Activated CD4-positive, alpha-beta T cell treated with anti-CD3 and anti-CD28 coated beads, Interleukin-2, amount 50 U/mL, for 24 hours (primary cell): ENCODE results near the gene PLEKHA8.

Source experiments
- DNase-seq, 2 donors: peaks; one replicate each; pipeline ENCODE4 v3.0.0-alpha.2; 2020; ENCODE audit warnings: low read depth in 1 of 2, low spot score in 1 of 2

PLEKHA8 gene, protein sequence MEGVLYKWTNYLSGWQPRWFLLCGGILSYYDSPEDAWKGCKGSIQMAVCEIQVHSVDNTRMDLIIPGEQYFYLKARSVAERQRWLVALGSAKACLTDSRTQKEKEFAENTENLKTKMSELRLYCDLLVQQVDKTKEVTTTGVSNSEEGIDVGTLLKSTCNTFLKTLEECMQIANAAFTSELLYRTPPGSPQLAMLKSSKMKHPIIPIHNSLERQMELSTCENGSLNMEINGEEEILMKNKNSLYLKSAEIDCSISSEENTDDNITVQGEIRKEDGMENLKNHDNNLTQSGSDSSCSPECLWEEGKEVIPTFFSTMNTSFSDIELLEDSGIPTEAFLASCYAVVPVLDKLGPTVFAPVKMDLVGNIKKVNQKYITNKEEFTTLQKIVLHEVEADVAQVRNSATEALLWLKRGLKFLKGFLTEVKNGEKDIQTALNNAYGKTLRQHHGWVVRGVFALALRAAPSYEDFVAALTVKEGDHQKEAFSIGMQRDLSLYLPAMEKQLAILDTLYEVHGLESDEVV

DNA sequence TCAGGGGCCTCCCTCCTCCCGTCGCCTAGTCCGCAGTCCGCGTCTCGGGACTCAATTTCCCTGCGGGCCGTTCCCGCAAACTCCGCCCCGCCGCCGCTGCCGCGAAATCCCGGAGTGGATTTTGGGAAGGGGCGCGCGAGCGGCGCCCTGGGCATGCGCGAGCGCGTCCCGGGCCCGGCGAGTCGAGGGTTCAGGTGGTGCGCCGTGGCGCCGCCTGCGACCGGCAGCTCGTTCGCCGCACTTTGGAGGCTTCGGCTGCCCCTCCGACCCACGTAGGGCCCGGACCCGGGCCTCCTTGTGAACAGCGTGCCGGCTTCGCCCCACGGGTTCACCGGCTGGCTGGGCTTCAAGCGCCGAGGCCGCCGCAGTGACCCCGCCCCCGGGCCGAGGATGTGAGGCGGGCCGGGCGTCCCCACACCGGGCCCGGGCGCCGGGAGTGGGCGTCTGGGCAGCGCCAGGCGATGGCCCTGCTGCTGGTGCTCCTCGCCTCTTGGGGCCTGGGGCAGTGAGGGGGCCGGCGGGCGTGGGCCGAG is at the start of gene PLEKHA8:
TSS of gene PLEKHA8 (plus strand) at position 197 of the 533 bp plus-strand sequence. CDS start 351 bp downstream, outside the sequence.
- peak; percentile 79 to 84 for DNase-seq

GRCh38 chr7:29980151-29980550 is 48.1 kb upstream of the PLEKHA8 start:
- no peak for DNase-seq

DNA sequence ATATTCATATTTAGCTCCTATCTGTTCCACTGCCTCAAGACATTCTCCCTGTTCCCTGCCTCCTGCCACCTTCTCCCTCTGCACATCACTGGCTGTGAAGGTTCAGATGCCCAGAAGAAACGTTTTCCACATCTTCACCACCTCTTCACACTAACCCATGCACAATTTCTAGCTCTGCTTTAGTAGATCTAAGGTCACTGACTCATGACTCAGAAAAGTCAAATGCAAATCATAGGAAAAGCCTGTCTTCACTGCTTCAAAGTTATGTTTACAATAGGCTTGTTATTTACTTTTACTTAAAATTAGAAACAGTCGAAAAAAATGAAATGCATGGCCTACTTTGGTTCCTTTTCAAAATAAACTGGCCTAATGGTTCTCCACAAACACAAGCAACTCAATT is 41.1 kb upstream of the PLEKHA8 start:
- DNase-seq = no peak

GRCh38 chr7:29987811-29988317 is 40.3 kb upstream of the PLEKHA8 start:
- no peak for DNase-seq

GRCh38 chr7:29988424-29989256 is 39.6 kb upstream of the PLEKHA8 start:
- no peak for DNase-seq

DNA sequence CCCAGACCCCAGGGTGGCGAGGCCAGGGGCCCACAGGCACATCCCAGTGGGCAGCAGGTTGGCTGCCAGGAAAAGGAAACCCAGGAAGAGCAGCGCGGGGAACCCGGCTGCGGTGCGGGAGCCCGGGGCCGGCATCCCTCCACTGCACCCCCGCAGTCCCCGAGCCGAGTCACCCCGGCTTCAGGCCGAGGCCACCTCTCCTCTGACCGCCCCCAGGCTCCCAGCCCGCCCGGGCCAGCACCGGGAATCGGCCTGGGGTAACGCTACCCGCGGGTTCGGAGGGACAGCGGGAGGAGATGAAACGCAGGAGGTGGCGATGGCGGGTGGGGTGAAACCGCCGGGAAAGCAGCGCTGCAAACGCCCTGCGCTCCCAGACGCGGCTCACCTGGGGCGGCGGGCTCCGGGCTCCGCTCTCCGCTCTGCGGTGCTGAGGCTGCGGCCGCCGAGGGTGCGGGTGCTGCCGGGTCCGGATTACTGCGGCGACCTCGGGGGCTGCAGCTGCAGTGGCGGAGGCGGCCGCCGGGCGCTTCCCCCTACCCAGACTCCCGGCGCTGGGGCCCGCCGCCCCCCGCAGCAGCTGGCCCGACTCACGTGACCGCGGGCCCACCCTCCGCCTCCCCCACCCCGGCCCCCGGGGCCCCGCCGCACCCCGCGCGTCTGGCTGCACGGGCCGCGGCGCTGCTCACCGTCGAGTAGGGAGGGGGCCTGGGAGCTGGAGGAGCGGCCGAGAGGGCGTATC is 38.8 kb upstream of the PLEKHA8 start, which contains the start of gene SCRN1:
TSS of gene SCRN1 (minus strand) at position 545 of the 739 bp plus-strand sequence. CDS start 20,734 bp downstream, outside the sequence.
- DNase-seq = no peak

DNA sequence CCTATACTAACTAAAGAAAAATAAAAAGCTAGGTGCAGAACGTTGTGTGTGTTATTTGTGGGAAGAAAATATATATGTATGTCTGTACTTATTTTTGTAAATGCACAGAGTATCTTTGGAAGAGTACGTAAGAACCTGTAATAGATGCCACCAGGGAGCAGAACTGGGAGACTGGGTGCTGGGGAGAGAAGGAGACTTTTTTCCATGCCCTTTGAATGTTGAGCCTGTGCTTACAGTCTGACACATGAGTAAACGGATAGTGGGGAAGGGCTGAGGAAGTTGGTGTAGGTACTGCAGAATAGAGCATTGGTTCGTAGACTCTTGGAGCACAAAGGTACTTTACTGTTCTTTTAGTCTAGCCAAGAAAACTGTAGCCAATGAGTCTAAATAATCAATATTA is 37.3 kb upstream of the PLEKHA8 start:
- no peak for DNase-seq

DNA sequence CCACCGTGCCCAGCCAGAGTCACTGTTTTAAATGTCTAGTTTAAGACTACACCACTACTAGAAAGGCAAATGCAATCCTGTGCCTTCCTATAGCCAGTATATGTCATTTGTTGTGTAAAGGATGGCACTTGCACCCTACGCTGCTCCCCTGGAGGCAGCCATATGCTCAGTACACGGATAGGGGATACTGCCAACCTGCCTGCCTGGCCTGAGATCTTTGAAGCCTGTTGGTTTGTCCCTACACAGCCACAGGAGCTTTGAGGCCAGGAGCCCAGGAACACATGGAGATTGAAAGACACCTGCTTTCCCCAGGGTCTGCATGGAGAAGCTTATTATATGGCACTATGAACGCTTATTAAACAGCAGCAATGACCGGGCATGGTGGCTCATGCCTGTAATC is 36.3 kb upstream of the PLEKHA8 start:
- no peak for DNase-seq

- no peak for DNase-seq
These were observed 35.1 kb upstream of the PLEKHA8 start for GRCh38 chr7:29993140-29993539.

- DNase-seq = no peak
These were observed 32.6 kb upstream of the PLEKHA8 start for GRCh38 chr7:29995652-29996051.

DNA sequence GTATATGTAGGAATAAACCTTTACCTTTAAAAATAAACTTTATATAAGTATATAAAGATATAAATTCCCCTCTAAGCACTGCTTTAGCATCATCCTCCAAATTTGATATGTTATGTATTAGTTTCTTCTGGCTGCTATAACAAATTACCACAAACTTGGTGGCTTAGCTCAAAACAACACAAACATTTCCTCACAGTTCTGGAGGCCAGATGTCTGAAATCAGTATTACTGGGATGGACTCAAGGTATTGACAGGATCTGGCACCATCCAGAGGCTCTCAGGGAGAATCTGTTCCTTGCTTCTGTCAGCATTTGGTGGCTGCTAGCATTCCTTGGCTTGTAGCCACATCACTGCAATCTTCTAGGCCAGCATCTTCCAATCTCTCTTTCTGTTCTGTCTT is 31.9 kb upstream of the PLEKHA8 start:
- DNase-seq = no peak

- DNase-seq = no peak
These were observed 29.7 kb upstream of the PLEKHA8 start for GRCh38 chr7:29998489-29998888.

- no peak for DNase-seq
These were observed 26.2 kb upstream of the PLEKHA8 start for GRCh38 chr7:30001998-30002397.

- DNase-seq = no peak
These were observed 25.1 kb upstream of the PLEKHA8 start for GRCh38 chr7:30003098-30003497.

DNA sequence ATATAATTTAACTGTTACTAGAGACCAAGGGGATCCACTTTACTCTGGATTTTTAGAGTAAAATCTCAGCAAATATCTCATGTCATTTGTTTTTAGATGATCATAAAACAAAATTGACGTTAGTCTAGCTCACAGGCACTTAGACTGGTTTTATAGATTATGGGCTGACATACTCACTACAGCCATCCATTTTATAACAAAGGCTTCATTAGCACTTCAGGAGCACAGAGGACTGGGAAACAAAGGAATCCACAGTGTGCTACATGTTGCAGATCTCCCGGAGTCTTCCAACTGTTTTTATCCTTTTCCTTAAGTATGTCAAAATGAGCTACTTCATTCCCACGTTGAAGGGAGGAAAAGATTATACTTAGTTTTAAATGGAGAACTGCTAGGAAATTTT is 22.7 kb upstream of the PLEKHA8 start:
- no peak for DNase-seq

GRCh38 chr7:30010021-30010420 is 18.2 kb upstream of the PLEKHA8 start:
- no peak for DNase-seq

DNA sequence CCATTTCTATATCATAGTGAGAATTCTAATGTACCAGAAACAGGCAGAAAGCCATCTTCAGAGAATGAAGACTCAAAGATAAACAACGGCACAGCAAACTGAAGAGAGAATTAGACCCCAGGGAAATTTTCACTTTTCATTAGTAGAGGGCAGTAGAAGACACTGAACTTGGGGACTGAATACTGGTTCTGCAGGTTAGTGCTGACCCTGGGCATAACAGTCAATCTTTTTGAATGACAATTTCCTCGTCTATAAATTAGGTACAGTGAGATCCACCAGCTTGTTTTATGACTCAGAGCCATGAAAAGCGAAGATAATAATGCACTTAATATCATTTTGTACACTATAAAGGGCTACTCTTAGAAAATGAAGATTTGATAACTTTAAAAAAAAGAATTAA is 15.5 kb upstream of the PLEKHA8 start:
- no peak for DNase-seq

- DNase-seq = no peak
These were observed 9.8 kb upstream of the PLEKHA8 start for GRCh38 chr7:30018451-30018850.

DNA sequence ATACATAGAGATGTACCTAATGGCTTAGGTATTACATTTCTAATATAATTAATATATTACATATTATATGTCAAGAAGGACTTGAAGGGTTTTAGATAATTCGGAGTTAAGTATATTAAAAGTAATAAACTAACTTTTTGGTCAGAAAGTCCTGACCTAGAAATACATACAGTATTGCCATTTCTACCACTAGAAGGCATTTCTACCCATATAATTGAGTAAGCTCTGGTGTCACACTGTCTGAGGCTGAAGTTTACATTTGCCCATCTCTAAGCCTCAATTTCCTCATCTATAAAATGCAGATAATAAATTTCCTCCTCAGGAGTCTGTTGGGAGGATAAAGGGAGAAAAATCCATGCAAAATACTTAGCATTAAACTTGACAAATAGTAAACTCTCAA is 8.8 kb upstream of the PLEKHA8 start:
- no peak for DNase-seq

- DNase-seq = no peak
These were observed 8.3 kb upstream of the PLEKHA8 start for GRCh38 chr7:30019960-30020359.

GRCh38 chr7:30020535-30020934 is 7.7 kb upstream of the PLEKHA8 start:
- DNase-seq = no peak
